H1 (cell line): ENCODE results near the gene EEF1A2. TPM values are rescaled to one million over a fixed set of nuclear protein-coding genes. Genes with fewer than 3 reads are reported as not detected.

ENCODE experiments used
- CTCF ChIA-PET: fragments of 300-600 bp; sonication (Branson Sonifier 250); formaldehyde crosslinking; loops from one replicate; lab custom pipeline; 2021; ENCODE audit not compliant: partially characterized antibody; lab: Charles Lee
- POLR2A ChIA-PET: fragments of 300-600 bp; sonication (Branson Sonifier 250); formaldehyde crosslinking; loops from one replicate; lab custom pipeline; 2021; ENCODE audit warnings: inconsistent platforms; ENCODE audit not compliant: partially characterized antibody; lab: Charles Lee
- DNase-seq, 2 experiments: peaks; one replicate each; pipeline versions ENCODE4 v3.0.0 to v3.0.0-alpha.2; 2010 to 2022; ENCODE audit warnings: low spot score in 2 of 2, low read depth in 1 of 2, mixed read lengths in 1 of 2
- FAIRE-seq: peaks from 2 replicates; lab custom pipeline; 2011; peaks lifted over from hg19 to GRCh38; lab: Jason Lieb, UNC
- H2AFZ ChIP-seq: 2 replicates; pipeline ENCODE4 v1.8.1; 2012; ENCODE audit warnings: low read length, inconsistent platforms
- H2AK5ac ChIP-seq: 2 replicates; pipeline ENCODE4 v1.6.1; 2013; ENCODE audit warnings: low read depth, low read length
- H2BK120ac ChIP-seq: replicated peaks from 2 replicates; pipeline ENCODE3; 2013; ENCODE audit warnings: low read depth, low read length, inconsistent platforms
- H2BK12ac ChIP-seq: 2 replicates; pipeline ENCODE4 v1.6.1; 2013; ENCODE audit warnings: low read depth, low read length
- H2BK15ac ChIP-seq: 2 replicates; pipeline ENCODE4 v1.6.1; 2013; ENCODE audit warnings: low read length
- H2BK20ac ChIP-seq: 2 replicates; pipeline ENCODE4 v1.6.1; 2013; ENCODE audit warnings: low read length
- H2BK5ac ChIP-seq: 2 replicates; pipeline ENCODE4 v1.6.1; 2013; ENCODE audit warnings: low read depth, low read length
- H3K14ac ChIP-seq: 2 replicates; pipeline ENCODE4 v1.6.1; 2013; ENCODE audit warnings: inconsistent platforms; ENCODE audit not compliant: insufficient read length
- H3K18ac ChIP-seq: 2 replicates; pipeline ENCODE4 v1.6.1; 2013; ENCODE audit warnings: low read length; ENCODE audit errors: extremely low read depth
- H3K23ac ChIP-seq: 2 replicates; pipeline ENCODE4 v1.6.1; 2013; ENCODE audit warnings: inconsistent platforms; ENCODE audit not compliant: insufficient read length
- H3K23me2 ChIP-seq: 2 replicates; pipeline ENCODE4 v1.6.1; 2013; ENCODE audit warnings: low read depth, low read length
- H3K27ac ChIP-seq: 2 replicates; pipeline ENCODE4 v1.6.1; 2011; ENCODE audit warnings: low read depth, low read length, inconsistent platforms
- H3K27me3 ChIP-seq, 4 experiments: replicated peaks in 1 of 4; 1 replicate in 1 of 4; 2 replicates in 3 of 4; pipeline versions ENCODE4 v1.6.1 to v1.8.1; 2011 to 2013; ENCODE audit warnings: low read length in 3 of 4, mild to moderate bottlenecking in 3 of 4, inconsistent platforms in 2 of 4, mixed read lengths in 2 of 4, moderate library complexity in 1 of 4; ENCODE audit not compliant: control insufficient read depth in 3 of 4, insufficient read depth in 3 of 4; ENCODE audit errors: extremely low read depth in 1 of 4
- H3K36me3 ChIP-seq, 4 experiments: 2 replicates each; pipeline versions ENCODE4 v1.6.1 to v1.8.1; 2011 to 2013; ENCODE audit warnings: mild to moderate bottlenecking in 4 of 4, low read length in 3 of 4, moderate library complexity in 2 of 4, control low read depth in 1 of 4, inconsistent platforms in 1 of 4; ENCODE audit not compliant: insufficient read depth in 4 of 4, control insufficient read depth in 2 of 4
- H3K4ac ChIP-seq: replicated peaks from 2 replicates; pipeline ENCODE3; 2013; ENCODE audit warnings: low read length, low read depth, mixed read lengths, inconsistent platforms; ENCODE audit not compliant: insufficient read length
- H3K4me1 ChIP-seq, 4 experiments: replicated peaks in 1 of 4; 1 replicate in 1 of 4; 2 replicates in 3 of 4; pipeline versions ENCODE4 v1.6.1 to v1.8.1; 2011 to 2013; ENCODE audit warnings: low read length in 3 of 4, inconsistent platforms in 2 of 4, mixed read lengths in 1 of 4; ENCODE audit not compliant: insufficient read depth in 4 of 4, control insufficient read depth in 3 of 4
- H3K4me2 ChIP-seq, 2 experiments: 2 replicates each; pipeline versions ENCODE4 v1.6.1 to v1.8.1; 2011 to 2013; ENCODE audit warnings: low read depth in 2 of 2, low read length in 2 of 2, control low read depth in 1 of 2, inconsistent platforms in 1 of 2, mild to moderate bottlenecking in 1 of 2; ENCODE audit not compliant: insufficient read depth in 1 of 2
- H3K4me3 ChIP-seq, 4 experiments: fragments of 200-600, 300-600 bp in 1 of 4; sonication (generic), shearing (Covaris generic), sonication (Bioruptor Twin) in 1 of 4; 2 replicates each; pipeline versions ENCODE4 v1.5.1 to v1.8.1; 2011 to 2016; ENCODE audit warnings: low read length in 4 of 4, low read depth in 3 of 4, control low read depth in 2 of 4, inconsistent platforms in 2 of 4, mild to moderate bottlenecking in 2 of 4, mixed read lengths in 1 of 4, moderate library complexity in 1 of 4; ENCODE audit not compliant: insufficient read depth in 2 of 4; ENCODE audit errors: extremely low read depth in 1 of 4
- H3K56ac ChIP-seq: replicated peaks from 2 replicates; pipeline ENCODE3; 2013; ENCODE audit warnings: low read depth, mild to moderate bottlenecking, mixed read lengths, low read length, inconsistent platforms; ENCODE audit not compliant: insufficient read length
- H3K79me1 ChIP-seq: 2 replicates; pipeline ENCODE4 v1.6.1; 2013; ENCODE audit warnings: low read depth, low read length, control low read depth
- H3K79me2 ChIP-seq, 2 experiments: 2 replicates each; pipeline versions ENCODE4 v1.6.1 to v1.8.1; 2012 to 2013; ENCODE audit warnings: low read length in 2 of 2, mild to moderate bottlenecking in 2 of 2, inconsistent platforms in 1 of 2; ENCODE audit not compliant: insufficient read depth in 2 of 2, control insufficient read depth in 1 of 2
- H3K9ac ChIP-seq, 4 experiments: replicated peaks in 1 of 4; 1 replicate in 1 of 4; 2 replicates in 3 of 4; pipeline versions ENCODE4 v1.6.1 to v1.8.1; 2011 to 2013; ENCODE audit warnings: low read depth in 3 of 4, low read length in 3 of 4, control low read depth in 2 of 4, mild to moderate bottlenecking in 2 of 4, moderate library complexity in 2 of 4, inconsistent platforms in 1 of 4; ENCODE audit errors: extremely low read depth in 1 of 4
- H3K9me3 ChIP-seq, 2 experiments: 2 replicates each; pipeline versions ENCODE4 v1.6.1 to v1.8.1; 2012 to 2013; ENCODE audit warnings: mild to moderate bottlenecking in 2 of 2, moderate library complexity in 2 of 2, control low read depth in 1 of 2, inconsistent platforms in 1 of 2, low read depth in 1 of 2, low read length in 1 of 2, mixed read lengths in 1 of 2; ENCODE audit not compliant: insufficient read depth in 2 of 2
- H4K20me1 ChIP-seq, 2 experiments: replicated peaks in 1 of 2; 2 replicates each; pipeline versions ENCODE3 to v1.8.1; 2011 to 2013; ENCODE audit warnings: inconsistent platforms in 2 of 2, low read length in 2 of 2, mild to moderate bottlenecking in 1 of 2; ENCODE audit not compliant: insufficient read depth in 2 of 2, control insufficient read depth in 1 of 2
- H4K5ac ChIP-seq: 2 replicates; pipeline ENCODE4 v1.6.1; 2013; ENCODE audit warnings: low read length, low read depth, mixed read lengths, inconsistent platforms; ENCODE audit not compliant: insufficient read length
- H4K8ac ChIP-seq: 2 replicates; pipeline ENCODE4 v1.8.0; 2013; ENCODE audit warnings: mild to moderate bottlenecking, moderate library complexity, low read length, inconsistent platforms; ENCODE audit not compliant: insufficient read depth; ENCODE audit errors: extremely low read depth
- H4K91ac ChIP-seq: replicated peaks from 2 replicates; pipeline ENCODE3; 2013; ENCODE audit warnings: low read length, mixed read lengths, inconsistent platforms; ENCODE audit not compliant: insufficient read length
- BCL11A ChIP-seq, 2 experiments: IDR thresholded peaks; one replicate each; pipeline ENCODE4 v1.6.1; 2011; ENCODE audit warnings: low read depth in 2 of 2, low read length in 2 of 2, mild to moderate bottlenecking in 2 of 2
- CBX5 ChIP-seq: fragments of 300-800, 300-1000 bp; sonication (generic); IDR thresholded peaks from 2 replicates; pipeline ENCODE4 v1.7.1; 2016; ENCODE audit warnings: antibody characterized with exemption, low read length, low read depth
- CTCF ChIP-seq, 3 experiments: IDR thresholded peaks; 1 replicate in 2 of 3; 2 replicates in 1 of 3; pipeline versions ENCODE4 v1.5.1 to v1.6.1; 2011; ENCODE audit warnings: low read length in 3 of 3, mild to moderate bottlenecking in 3 of 3, inconsistent platforms in 2 of 3, low read depth in 1 of 3, moderate library complexity in 1 of 3; ENCODE audit not compliant: insufficient read depth in 1 of 3; ENCODE audit errors: control extremely low read depth in 1 of 3
- E2F6 ChIP-seq: IDR thresholded peaks from 2 replicates; pipeline ENCODE4 v1.6.1; 2012; ENCODE audit warnings: inconsistent platforms
- GABPA ChIP-seq: IDR thresholded peaks from 2 replicates; pipeline ENCODE4 v1.6.1; 2011; ENCODE audit warnings: mild to moderate bottlenecking, low read length, moderate library complexity, borderline replicate concordance; ENCODE audit not compliant: insufficient read depth
- NANOG ChIP-seq: IDR thresholded peaks from 2 replicates; pipeline ENCODE4 v1.6.1; 2011; ENCODE audit warnings: low read length, low read depth, mild to moderate bottlenecking, inconsistent platforms; ENCODE audit not compliant: insufficient read depth, poor library complexity, severe bottlenecking
- SP2 ChIP-seq: IDR thresholded peaks from 2 replicates; pipeline ENCODE4 v1.6.1; 2012; ENCODE audit warnings: mild to moderate bottlenecking, low read length, inconsistent platforms
- TAF7 ChIP-seq: optimal IDR thresholded peaks from 2 replicates; pipeline ENCODE3; 2011; ENCODE audit warnings: low read depth, mild to moderate bottlenecking, inconsistent platforms, low read length, moderate library complexity, borderline replicate concordance
- WGBS, 2 experiments: shearing (Covaris generic) in 1 of 2; methylation state at CpG; one replicate each; pipeline versions ENCODE4 v1.1.6 to v1.1.7; 2013 to 2015; ENCODE audit warnings: low lambda C conversion rate in 2 of 2, mixed read lengths in 2 of 2, inconsistent platforms in 1 of 2, low coverage in 1 of 2, missing lambda C conversion rate in 1 of 2; ENCODE audit not compliant: insufficient replicate concordance in 2 of 2, insufficient coverage in 1 of 2, insufficient read length in 1 of 2; ENCODE audit errors: extremely low coverage in 1 of 2, missing lambda C conversion rate in 1 of 2; 5-methylcytosine and 5-hydroxymethylcytosine counted together
- polyA plus RNA-seq, 7 experiments: library from polyadenylated mRNA; depleted of rRNA in 3 of 7; stranded (reverse) in 5 of 7; unstranded in 2 of 7; fragments of >200 nt in 5 of 7; fragments of 200-250 nt in 2 of 7; gene quantifications; 1 replicate in 5 of 7; 2 replicates in 1 of 7; 4 replicates in 1 of 7; pipeline versions ENCODE4 v1.2.1 to v1.2.3, GENCODE V29; 2011 to 2013; ENCODE audit warnings: missing spikeins in 2 of 7, mixed read lengths in 2 of 7
- total RNA-seq: library from RNA; stranded (reverse); fragmentation: NEBNext Ultra II Directional; extraction: Animal tissue kit (Norgen Biotek cat#: 25700); gene quantifications from 2 replicates; pipeline ENCODE4 v1.2.1, GENCODE V29; 2021

The EEF1A2 gene
- total and polyA plus RNA-seq, 2 of the 8 experiments (the other 6 are each of a cell fraction or from before 2014, with no cell fraction given) = 7.4 to 25.8 TPM

GRCh38 chr20:63529180-63529860, 30.4 kb upstream of the EEF1A2 start:
- no peak overlapping the region for H3K14ac ChIP-seq
- H3K18ac ChIP-seq = no peak overlapping the region
- H2BK120ac ChIP-seq = no peak overlapping the region
- peaks cover 0 to 8% (median 0%) of the 10 kb centered on the region in 4 experiments; a peak in 1 of 7 replicates for H3K4me1 ChIP-seq
- peak overlapping the region; percentile 66; the same call in 1 of the 2 replicates for H2BK5ac ChIP-seq
- peak overlapping the region; percentile 11; the same call in 1 of the 2 replicates for H4K8ac ChIP-seq
- peaks cover 0 to 3% of the 10 kb centered on the region in 2 experiments for H4K20me1 ChIP-seq
- H3K27me3 ChIP-seq = no peaks in the 10 kb centered on the region
- WGBS, 2 experiments = 87% methylated on average over 24 of the region's 27 CpGs; no CpG with 5 or more reads in 1 of the 2 experiments
- H3K4me3 ChIP-seq = no peak overlapping the region
- no peaks in the 10 kb centered on the region for H3K79me2 ChIP-seq
- H2BK15ac ChIP-seq = no peak overlapping the region
- H3K79me1 ChIP-seq = no peaks in the 10 kb centered on the region; the same call in 1 of the 2 replicates
- H3K56ac ChIP-seq = no peak overlapping the region
- no peak overlapping the region; the same call in 1 of the 2 replicates for H2AK5ac ChIP-seq
- no peak overlapping the region for H3K9ac ChIP-seq
- peaks cover 3% of the 10 kb centered on the region; the same call in 1 of the 2 replicates for H3K23me2 ChIP-seq
- no peak overlapping the region for H4K91ac ChIP-seq
- no peak overlapping the region for H2BK20ac ChIP-seq
- H4K5ac ChIP-seq = no peak overlapping the region
- no peak overlapping the region for H2AFZ ChIP-seq
- H3K23ac ChIP-seq = no peak overlapping the region
- no peak overlapping the region for H3K4ac ChIP-seq
- H3K4me2 ChIP-seq = no peak overlapping the region
- no peak overlapping the region for H3K27ac ChIP-seq
- CTCF ChIA-PET = interaction anchor here (0.8 to 2.1 kb wide), 10 partner anchors 9 to 219 kb away, joined by 3 to 8 read pairs (median 4); partner anchors contain the start of genes HELZ2 and PTK6
- H3K36me3 ChIP-seq = no peaks in the 10 kb centered on the region
- no peaks in the 10 kb centered on the region for H3K9me3 ChIP-seq
- POLR2A ChIA-PET = interaction anchor here (0.8 to 7.8 kb wide), 5 partner anchors 7 to 419 kb away, joined by 3 to 59 read pairs (median 4); partner anchors contain the start of gene PPDPF
- DNase-seq (no peak), FAIRE-seq (no peak)
- H2BK12ac ChIP-seq = no peak overlapping the region; the same call in 1 of the 2 replicates
- TF ChIP-seq NANOG (no peak), CBX5 (no peak), E2F6 (no peak), BCL11A (IDR thresholded peaks at IDR 0.05; ENCODE audit: low read depth in 2 of 2, low read length in 2 of 2) (no peak), CTCF (IDR thresholded peaks at IDR 0.05; ENCODE audit: control extremely low read depth in 1 of 3, insufficient read depth in 1 of 3, low read depth in 1 of 3, low read length in 3 of 3) (no peak), SP2 (no peak), GABPA (no peak), TAF7 (no peak)
